Measurements from ENCODE around the gene PDGFRB. TPM values are rescaled to one million over a fixed set of nuclear protein-coding genes. Genes with fewer than 3 reads are reported as not detected.

The PDGFRB gene
- total RNA-seq, 1 experiment from 2014 or later = 1.8 TPM

DNA sequence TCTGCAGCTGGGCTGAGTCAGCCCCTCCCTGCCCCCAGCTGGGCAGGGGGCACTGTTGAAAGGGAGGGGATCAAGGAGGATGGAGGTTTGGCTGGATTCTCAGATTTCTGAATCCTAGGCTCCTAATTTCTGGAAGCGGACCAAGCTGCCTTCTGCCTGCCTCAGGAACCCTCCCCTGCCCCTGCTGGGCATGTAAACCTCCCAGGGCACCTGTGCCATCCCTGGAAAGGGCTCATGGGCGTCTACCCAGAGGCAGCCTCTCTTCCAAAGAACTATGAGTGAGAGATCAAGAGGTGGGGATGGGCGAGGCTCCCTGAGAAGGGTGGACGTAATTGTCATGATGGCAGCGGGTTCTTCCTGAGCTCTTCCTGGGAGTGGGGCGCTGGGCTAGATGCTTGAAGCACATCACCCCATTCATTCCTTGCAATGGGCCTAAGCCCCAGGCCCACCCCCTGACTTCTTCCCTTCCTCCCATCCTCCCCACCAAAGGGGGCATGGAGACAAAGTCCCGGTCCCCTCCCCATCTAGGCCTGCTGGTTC is 90.9 kb downstream of the PDGFRB start:
- H3K27ac ChIP-seq (ENCODE audit: low read length) = no peak overlapping the region
- DNase-seq (ENCODE audit: low read depth, low spot score) (no peak), ATAC-seq (no peak)
- H3K4me3 ChIP-seq (ENCODE audit: low read depth in 2 of 2, low read length in 2 of 2) = no peak overlapping the region
- TF ChIP-seq SIN3A (IDR thresholded peaks at IDR 0.05; ENCODE audit: borderline replicate concordance, insufficient read depth, low read depth, low read length) (no peak), POLR2AphosphoS5 (IDR thresholded peaks at IDR 0.05; ENCODE audit: low read depth, low read length) (no peak), TCF7L2 (IDR thresholded peaks at IDR 0.05; ENCODE audit: low read depth, low read length) (no peak)
- TF ChIP-seq, protein P1, sequence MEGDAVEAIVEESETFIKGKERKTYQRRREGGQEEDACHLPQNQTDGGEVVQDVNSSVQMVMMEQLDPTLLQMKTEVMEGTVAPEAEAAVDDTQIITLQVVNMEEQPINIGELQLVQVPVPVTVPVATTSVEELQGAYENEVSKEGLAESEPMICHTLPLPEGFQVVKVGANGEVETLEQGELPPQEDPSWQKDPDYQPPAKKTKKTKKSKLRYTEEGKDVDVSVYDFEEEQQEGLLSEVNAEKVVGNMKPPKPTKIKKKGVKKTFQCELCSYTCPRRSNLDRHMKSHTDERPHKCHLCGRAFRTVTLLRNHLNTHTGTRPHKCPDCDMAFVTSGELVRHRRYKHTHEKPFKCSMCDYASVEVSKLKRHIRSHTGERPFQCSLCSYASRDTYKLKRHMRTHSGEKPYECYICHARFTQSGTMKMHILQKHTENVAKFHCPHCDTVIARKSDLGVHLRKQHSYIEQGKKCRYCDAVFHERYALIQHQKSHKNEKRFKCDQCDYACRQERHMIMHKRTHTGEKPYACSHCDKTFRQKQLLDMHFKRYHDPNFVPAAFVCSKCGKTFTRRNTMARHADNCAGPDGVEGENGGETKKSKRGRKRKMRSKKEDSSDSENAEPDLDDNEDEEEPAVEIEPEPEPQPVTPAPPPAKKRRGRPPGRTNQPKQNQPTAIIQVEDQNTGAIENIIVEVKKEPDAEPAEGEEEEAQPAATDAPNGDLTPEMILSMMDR (IDR thresholded peaks at IDR 0.05) = no peak
- TF ChIP-seq, protein P2, sequence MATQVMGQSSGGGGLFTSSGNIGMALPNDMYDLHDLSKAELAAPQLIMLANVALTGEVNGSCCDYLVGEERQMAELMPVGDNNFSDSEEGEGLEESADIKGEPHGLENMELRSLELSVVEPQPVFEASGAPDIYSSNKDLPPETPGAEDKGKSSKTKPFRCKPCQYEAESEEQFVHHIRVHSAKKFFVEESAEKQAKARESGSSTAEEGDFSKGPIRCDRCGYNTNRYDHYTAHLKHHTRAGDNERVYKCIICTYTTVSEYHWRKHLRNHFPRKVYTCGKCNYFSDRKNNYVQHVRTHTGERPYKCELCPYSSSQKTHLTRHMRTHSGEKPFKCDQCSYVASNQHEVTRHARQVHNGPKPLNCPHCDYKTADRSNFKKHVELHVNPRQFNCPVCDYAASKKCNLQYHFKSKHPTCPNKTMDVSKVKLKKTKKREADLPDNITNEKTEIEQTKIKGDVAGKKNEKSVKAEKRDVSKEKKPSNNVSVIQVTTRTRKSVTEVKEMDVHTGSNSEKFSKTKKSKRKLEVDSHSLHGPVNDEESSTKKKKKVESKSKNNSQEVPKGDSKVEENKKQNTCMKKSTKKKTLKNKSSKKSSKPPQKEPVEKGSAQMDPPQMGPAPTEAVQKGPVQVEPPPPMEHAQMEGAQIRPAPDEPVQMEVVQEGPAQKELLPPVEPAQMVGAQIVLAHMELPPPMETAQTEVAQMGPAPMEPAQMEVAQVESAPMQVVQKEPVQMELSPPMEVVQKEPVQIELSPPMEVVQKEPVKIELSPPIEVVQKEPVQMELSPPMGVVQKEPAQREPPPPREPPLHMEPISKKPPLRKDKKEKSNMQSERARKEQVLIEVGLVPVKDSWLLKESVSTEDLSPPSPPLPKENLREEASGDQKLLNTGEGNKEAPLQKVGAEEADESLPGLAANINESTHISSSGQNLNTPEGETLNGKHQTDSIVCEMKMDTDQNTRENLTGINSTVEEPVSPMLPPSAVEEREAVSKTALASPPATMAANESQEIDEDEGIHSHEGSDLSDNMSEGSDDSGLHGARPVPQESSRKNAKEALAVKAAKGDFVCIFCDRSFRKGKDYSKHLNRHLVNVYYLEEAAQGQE (IDR thresholded peaks at IDR 0.05; ENCODE audit: insufficient read depth in 1 of 2, low read depth in 2 of 2, low read length in 1 of 2) = no peak
- in situ Hi-C loops (cut with HindIII; ENCODE audit: low pct_unique_long_range_greater_than_20kb, low sequenced_read_pairs) = no loop called here
- intact Hi-C loops (cut with micrococcal nuclease; ENCODE audit: unreplicated experiment) = no loop called here
- ChIA-PET CTCF (no interaction called here), POLR2A (no interaction called here)
- no peaks in the 10 kb centered on the region for H3K9me3 ChIP-seq (ENCODE audit: control insufficient read depth, insufficient read depth, low read depth, low read length)
- no peaks in the 10 kb centered on the region for H3K36me3 ChIP-seq (ENCODE audit: control insufficient read depth, insufficient read depth, low read length)
- BruUV-seq (replicated peaks) = no TSS peak
- H3K4me1 ChIP-seq (ENCODE audit: control insufficient read depth, insufficient read depth, low read length) = no peaks in the 10 kb centered on the region
- H3K27me3 ChIP-seq (ENCODE audit: control insufficient read depth, insufficient read depth, low read length) = no peaks in the 10 kb centered on the region

Other genes with a start within 250 kb of the PDGFRB start
- 0.33 TPM for gene PDE6A, start 211.1 kb downstream of the PDGFRB start, total RNA-seq (2021; ENCODE audit: unreplicated experiment)
- gene SLC26A2, start 195.1 kb downstream of the PDGFRB start, total RNA-seq (2021; ENCODE audit: unreplicated experiment) = 111 TPM
- gene TIGD6, start 155.2 kb downstream of the PDGFRB start, total RNA-seq (2021; ENCODE audit: unreplicated experiment) = 7.1 TPM
- 56.2 TPM for gene HMGXB3, start 155.1 kb downstream of the PDGFRB start, total RNA-seq (2021; ENCODE audit: unreplicated experiment)
- 0.05 TPM for gene CSF1R, start 69.3 kb downstream of the PDGFRB start, total RNA-seq (2021; ENCODE audit: unreplicated experiment)
- gene CDX1, start 10.9 kb upstream of the PDGFRB start, total RNA-seq (2021; ENCODE audit: unreplicated experiment) = not detected
- gene SLC6A7, start 34.2 kb upstream of the PDGFRB start, total RNA-seq (2021; ENCODE audit: unreplicated experiment) = not detected
- gene CAMK2A, start 133.9 kb upstream of the PDGFRB start, total RNA-seq (2021; ENCODE audit: unreplicated experiment) = 0.51 TPM
- 18.6 TPM for gene ARSI, start 147.1 kb upstream of the PDGFRB start, total RNA-seq (2021; ENCODE audit: unreplicated experiment)
- gene TCOF1, start 201.9 kb upstream of the PDGFRB start, total RNA-seq (2021; ENCODE audit: unreplicated experiment) = 92.8 TPM